ENCODE data around the gene ROBO2.

Gene ROBO2

DNA sequence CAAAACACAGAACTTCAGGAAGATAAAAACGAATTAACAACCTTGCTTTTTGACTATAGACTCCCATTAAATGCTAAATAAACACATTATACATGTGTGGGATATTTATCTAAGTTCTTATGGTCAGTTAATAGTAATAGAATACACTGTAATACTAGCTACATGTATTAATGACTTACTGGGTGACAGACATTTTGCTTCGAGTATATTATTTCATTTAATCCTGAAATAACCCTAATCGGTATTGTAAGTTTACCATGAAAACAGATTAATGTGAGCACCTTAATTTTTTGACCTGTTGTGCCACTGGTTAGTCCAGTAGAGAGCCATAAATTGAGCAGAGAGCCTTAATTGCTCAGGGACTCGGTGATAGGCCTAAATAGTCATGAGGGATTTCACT, 151.1 kb downstream of the ROBO2 start:
- no peak for DNase-seq

DNA sequence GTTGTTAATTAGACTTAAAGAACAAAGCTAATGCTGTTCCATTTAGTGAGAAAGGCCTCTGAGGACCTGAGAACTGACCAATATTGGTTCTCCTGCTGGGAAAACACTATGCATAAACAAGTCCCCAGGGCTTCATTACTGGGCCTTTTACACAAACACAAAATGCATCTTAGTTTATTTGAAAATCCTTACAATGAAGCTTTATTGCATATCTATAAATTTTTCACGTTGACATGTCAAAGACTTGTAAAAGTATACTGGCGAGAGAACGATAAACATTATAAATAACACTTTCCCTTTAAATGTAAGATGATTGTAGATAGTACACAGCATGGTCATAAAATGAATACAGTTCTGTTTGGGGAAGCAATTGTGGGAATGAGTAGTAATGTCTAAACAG, 151.7 kb downstream of the ROBO2 start:
- DNase-seq: no peak

DNA sequence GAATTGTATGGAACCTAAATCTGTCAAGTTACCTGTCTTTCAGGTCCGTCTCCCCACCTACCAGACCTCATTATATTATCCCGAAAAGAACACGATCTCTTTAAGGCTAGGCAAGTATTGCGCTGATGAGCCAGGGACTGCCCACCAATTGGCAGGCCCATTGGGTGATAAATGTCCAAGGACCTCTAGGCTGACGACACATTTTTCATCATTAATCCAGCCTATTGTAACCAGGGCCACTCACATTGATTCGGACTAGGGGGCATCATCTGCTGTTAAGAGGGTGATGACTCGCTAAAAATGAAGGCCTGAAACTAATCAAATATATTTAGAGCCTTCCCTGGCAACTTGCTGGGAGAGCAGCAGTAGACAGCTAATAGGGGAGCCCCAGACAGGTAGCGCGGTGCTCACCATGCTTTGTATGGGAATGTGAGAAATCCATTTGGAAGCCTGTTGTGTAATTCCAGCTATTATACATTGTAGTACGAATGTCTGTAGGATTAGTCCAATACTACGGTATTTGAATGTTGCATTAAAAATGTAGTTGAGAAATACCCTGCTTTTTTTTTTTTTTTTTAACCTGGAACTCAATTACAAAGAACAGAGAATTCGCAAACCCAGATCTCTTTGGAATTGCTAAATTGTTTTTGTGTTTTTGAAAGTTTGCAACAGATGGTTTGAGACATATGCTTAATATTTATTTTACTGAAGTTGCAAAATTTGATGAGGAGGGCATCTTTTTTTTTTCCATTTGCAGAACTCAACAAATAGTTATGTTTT, 156.1 kb downstream of the ROBO2 start:
- DNase-seq: no peak

DNA sequence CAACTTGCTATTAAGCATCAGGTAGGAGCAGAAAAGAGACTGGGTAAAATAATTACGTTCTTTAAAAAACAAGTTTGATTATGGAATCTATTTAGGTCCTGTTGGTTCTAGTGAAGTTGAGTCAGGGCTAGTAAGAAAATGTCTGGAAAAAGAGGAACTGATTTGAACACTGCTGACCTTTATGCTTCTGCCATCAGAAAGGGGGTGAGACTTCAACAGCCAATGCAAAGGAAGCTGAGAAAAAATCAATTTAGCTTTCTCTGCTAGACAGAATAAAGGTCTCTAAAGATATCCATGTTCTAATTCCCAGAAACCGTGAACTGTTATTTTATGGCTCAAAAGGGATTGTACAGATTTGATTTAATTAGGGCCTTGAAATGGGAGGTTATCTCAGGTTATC, 157.5 kb downstream of the ROBO2 start:
- no peak for DNase-seq

DNA sequence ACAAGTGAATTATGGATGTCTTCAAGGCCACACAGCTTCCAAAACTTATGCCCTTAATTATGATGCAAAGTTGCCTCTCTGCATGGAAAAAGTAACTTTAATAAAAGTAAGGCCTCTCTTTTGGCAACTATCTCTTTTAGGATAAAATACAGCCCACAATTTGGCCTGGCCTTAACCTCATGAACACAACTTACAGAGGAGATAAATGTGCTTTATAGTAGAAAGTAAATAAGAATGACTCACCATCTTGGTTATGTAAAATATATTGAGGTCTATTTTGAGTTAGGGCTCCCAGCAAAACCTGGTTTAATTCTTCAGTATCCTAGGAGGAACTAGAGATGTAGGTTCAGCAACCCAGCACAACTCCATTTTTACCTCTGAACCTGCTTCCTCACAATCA, 164.0 kb downstream of the ROBO2 start:
- no peak for DNase-seq

DNA sequence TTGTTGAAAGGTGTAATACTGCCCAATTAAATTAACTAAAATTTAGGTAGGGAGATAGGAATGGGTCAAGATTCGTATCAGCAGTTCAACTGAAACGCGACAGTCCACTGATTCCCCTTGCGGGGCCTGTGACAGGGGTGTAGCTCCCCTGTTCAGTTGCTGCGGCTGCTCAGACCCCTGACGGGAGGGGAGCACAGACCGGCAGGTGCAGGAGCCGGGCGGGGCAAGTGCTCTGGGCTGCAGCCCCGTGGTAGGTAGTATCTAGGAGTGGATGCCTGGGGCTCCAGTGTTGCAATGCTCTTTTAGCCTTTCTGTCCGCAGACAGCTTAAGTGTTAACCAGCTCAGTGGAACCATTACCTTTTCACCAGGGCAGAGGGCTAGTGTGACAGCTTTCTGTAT, 164.9 kb downstream of the ROBO2 start:
- no peak for DNase-seq

DNA sequence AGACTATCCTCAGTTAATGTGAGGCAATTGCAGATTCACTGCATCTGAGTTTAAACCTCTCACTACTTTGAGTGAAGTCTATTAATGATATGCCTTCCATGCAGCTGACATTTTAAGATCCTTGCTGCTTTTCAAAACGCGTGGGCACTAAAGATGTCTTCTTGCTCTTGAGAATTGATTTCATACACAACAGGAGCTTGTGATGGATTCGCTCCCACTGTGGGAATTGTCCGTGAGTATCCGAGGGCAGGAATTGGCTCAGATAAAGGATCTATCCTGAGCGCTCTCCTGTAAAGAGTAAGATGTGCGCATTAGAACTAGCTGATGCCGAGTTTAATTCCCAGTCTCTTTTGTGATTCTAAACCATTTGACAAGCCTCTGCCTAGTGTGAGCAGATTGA, 167.9 kb downstream of the ROBO2 start:
- no peak for DNase-seq

DNA sequence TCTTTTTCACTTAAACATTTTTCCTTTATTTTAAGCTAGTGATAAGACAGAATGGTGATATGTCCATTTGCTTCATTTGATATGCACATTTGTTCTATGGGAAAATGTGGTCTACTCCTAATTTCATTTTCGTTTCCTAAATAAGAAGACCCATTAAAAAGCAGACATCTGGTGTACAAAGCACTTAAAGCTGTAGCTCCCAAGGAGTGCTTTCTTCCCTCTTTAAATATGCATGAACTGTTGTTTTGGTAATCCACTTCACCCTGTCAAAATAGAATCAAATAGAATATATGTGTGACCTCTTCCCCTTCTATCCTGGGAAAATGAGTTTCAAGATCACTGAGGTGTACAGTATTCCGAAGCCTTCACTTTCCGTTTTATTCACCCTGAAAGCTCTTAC, 182.8 kb downstream of the ROBO2 start:
- DNase-seq: no peak

DNA sequence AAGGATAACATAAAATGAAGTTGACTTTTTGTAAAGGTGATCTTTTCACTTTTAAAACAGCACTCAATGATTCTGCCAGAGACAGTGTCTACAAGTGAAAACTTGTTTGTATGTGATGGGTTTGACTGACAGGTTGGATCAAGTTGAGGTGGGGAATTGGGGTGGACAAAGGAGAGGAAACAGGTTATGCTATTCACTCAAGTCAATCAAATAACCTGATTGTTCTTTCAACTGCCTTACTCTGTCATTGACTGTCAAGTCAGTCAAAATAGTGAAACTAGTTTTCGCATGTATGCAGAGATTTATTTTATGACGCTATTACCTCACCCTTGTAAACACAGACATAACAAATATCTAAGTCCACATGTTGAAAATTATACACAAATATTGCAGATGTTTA, 187.7 kb downstream of the ROBO2 start:
- DNase-seq: no peak

DNA sequence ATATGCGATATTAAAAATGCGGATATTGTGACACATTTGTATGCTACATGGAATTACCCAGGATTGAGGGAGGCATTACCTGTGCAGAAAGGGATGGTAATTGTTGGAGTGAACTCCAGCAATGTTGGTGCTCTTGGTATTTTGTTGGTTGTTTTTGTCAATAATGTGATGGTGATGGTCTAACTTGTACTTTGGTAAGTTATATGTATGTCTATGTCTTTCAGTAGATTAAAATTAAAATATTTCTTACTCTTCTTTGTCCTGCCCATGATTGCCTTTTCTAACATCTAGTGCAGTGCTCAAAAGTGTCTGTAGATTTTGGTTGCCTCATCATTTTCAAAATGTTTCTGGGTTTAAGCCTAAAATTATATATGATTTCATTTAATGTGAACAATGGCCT, 192.7 kb downstream of the ROBO2 start:
- DNase-seq: no peak

DNA sequence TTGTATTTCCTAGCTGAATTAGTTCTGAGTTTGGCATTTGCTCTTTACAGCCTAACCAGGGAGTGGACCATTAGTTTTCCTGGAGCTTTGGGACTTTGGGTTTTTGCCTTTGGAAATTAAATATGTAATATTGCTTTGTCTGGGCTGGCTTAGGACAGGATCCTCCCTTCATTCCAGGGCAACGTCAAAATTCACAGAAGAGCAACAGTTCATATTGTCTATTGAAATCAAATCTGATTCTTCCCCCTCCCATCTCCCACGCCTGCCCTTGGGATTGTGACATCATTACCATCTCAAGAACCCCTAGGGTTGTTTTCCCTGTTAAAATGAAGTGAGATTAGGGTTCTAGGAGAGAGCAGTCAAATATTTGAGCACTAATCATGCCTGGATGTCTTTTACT, 194.1 kb downstream of the ROBO2 start:
- no peak for DNase-seq

DNA sequence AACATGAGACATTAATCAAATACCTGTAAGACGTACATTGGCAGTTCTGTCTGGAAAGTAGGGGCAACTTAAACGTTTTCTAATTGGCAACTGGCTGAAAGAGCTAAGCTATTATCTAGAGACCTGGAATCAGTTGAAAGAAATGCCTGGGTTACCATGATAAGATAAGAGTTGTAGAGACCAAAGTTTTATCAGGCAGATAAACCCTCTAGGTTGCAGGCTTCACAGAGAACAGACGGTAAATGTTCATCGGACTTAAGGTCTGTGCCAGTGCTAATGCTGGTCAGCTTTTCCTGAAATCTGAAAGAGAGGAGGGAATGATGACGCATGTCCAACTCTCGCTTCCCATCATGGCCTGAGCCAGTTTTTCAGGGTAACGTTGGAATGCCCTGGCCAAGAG, 196.2 kb downstream of the ROBO2 start:
- DNase-seq: no peak

DNA sequence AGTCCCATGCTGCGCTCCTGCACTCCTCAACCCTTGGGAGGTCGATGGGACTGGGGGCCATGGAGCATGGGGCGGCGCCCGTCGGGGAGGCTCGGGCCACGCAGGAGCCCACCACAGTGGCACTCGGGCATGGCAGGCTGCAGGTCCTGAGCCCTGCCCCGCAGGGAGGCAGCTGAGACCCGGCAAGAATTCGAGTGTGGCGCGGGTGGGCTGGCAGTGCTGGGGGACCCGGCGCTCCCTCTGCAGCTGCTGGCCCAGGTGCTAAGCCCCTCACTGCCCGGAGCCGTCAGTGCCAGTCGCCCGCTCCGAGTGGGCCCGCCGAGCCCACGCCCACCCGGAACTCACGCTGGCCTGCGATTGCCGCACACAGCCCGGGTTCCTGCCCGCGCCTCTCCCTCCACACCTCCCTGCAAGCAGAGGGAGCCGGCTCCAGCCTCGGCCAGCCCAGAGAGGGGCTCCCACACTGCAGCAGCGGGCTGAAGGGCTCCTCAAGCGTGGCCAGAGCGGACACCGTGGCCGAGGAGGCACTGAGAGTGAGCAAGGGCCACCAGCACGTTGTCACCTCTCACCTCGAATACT, 200.3 kb downstream of the ROBO2 start:
- no peak for DNase-seq

DNA sequence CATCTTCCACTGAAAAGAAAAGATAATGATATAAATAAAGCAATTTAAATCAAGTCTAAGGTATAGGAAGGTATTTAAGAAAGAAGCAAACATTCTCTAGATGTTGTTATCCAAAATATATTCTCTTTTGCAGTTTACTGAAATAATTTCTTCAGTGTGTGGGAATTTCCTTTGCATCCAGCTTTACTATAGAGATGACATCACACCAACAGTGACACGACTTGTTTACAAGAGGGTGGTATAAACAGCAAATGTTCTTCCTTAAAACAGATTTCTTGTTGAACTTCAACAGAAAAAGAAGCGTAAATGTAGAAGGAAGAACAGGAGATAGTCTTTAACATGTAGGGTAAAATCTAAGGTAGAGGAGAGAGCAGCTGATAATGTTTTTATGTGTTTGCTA, 202.5 kb downstream of the ROBO2 start:
- no peak for DNase-seq

DNA sequence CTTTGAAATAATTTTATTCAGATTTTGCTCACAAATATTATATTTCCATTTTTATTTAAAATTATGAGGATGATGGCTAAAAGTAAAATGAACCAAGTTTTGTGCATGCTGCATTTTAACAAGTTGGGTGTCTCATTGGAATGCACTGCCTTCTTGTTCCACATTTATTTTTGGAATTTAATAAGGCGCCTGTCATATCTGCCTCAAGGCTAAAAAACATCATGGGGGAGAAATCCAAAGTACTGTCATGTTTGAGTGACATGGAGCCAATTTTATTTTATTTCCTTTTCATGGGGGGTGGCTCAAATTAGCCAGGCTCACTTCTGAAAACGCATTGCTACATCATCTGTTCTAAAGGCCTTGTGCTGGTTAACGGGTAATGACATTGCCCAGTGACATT, 205.1 kb downstream of the ROBO2 start:
- no peak for DNase-seq

DNA sequence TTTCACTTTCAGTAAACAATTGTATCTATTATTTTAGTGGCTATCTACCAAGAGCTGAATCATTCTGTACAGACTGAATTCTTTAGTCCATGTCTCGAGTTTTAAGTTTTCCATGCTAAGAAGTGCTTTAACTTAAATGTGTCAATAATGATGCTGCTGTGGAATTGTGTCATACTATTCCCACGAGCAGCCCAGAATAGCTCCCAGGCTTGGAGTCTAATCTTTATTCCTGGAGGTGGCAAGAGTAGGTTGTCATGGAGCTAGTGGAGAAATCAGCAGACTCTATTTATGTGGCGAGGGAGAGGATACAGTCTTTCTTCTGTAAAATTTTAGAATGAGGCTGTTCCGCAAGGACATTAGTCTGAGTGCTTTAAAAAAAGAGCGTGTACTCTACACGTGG, 207.2 kb downstream of the ROBO2 start:
- DNase-seq: no peak

DNA sequence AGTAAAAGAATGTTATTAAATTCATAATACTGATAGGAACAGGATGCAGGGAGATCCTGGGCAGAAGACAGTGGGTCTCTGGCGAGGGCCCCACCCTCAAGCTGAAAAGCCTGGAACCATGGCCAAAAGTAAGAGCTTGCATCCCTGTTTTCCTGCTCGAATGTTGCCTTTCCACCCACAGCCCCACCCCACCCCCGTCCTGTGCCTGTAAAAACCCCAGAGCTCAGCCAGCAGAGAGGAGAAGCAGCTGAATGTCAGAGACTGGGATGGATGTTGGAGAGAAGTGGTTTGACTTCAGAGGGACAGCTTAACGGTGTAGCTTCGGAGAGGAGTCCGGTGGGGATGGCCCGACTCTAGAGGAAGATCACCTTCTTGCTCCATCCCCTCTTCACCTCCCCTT, 207.9 kb downstream of the ROBO2 start:
- no peak for DNase-seq

DNA sequence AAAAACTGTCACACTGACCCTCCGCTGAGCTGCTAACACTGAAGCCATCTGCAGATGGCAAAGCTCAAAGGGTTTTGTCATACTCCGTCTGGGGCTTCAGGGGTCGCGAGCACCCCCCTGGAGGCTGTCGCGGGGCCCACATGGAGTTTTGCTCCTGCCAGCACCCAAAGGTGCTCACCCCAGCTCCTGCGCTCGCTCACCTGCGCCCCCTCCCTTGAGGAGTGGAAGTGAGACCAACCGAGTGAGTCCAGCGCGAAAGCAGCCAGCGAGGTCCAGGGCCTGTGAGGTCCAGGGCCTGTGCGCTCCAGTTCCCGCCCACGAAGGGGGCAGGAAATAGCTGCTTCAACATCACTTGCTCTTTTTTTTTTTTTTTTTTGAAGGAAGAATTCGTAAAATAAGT, 208.5 kb downstream of the ROBO2 start:
- no peak for DNase-seq

DNA sequence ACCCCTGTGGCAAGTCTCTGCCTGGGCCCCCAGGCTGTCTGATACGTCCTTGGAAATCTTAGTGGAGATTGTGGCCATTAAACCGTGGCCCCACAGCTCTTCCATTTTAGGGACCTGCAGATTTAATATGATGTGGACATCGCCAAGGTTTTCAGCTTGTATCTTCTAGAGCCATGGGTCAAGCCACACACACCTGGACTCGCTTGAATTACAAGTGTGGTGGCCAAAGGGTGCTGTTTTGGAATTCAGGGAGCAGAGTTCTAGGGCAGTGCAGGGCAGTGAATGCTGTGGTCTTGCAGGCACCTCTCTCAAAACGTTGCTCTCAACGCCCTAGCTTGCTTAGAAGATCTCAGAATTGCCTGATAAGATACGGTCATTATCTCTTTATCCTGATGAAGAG, 211.2 kb downstream of the ROBO2 start:
- no peak for DNase-seq

DNA sequence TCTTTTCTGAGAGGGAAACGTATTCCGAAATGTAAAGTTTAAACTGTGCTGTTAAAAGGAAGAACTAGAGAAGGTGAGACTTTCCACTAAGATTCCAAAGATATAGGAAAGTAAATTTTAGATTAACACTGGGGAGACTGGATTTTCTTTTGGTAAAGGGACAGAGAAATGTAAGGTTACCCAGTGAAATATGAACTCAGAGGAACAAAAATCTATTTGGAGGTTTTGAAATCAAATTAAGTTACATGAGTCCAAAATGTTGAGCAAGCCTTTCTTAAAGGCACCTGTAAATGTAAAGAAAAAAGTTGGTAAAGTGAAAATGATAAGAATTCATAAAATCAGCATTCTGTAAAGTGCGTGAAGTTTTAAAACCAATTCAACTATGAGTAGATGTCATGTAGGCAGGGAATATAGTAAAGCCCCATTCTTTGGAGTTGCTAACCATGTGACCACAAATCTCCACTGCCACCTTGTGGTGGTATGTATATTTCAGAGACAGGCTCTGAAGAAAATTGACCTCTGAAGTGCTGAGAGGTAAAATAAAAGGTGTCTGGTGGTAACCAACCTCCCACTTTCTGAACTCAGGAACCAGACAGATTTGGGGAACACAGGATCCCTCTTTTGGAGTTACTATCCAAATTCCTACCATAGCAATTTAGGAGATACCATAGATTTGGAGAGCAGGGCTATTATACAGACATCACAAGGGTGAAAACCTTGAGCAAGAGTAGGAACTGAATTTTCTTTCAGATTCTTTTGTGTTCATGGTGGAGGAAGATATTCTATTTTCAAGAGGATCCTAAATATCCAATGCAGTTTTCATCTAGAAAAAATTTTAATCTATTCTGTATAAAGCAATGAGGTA, 215.3 kb downstream of the ROBO2 start:
- DNase-seq: peak; percentile 26

DNA sequence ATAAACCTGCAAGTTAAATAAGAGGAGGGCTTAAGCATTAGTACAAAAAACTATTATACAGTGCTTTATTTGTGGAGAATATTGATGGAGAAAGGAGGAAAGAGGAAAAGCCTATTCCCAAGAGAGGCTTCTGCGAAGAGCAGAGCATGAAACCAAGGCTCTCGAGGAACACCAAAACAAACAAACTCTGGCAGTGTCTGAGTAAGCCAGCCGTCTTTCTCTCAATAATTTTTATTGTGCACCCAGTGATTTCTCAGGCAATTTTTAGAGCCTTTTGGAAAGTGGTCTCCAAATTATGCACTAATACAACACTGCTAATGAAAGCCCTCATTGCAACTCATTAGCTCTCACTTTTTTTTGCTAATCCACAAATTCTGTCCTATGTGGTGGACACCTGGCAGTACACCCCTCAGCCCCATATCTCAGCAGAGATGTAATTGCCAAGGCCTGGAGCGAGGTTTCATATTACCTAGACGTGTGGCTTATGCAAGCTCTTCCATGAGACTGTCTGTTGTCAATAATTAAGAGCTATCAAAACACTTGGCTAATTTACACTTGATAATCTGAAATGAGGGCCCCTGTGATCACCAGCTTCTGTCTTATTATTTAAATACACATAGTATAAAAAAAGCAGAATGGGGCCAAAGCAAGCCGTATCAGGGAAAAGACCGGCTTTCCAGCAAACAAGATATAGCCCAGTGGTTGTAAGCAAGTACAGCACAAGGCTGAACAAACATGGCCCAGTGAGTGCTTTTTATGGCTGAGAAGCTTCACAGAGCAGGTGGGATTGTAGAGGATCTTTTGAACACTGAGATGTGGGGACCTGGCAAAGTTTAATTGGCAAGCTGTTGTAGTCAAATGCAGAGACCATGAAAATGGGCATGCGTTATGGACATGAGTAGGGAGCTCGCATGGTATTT, 216.9 kb downstream of the ROBO2 start:
- peak; percentile 50 for DNase-seq

DNA sequence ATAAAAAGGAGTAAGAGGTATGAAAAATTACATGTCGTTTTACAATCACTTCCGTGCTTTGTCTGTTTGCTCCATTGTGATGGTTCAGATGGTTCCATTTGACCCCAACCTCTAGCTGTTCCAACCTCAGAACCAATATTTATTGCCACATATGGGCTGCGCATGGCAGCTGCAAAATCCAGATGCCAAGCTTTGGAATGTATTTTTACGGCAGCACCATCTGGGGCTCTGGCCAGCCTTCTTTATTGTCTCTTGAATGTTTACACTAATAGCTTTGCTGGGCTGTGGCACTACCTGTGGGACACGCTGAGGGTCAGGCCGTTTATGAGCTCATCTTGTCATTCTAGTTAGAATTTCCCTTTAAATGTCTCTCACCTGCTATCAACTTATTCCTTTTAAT, 219.8 kb downstream of the ROBO2 start:
- peak; percentile 5 for DNase-seq

DNA sequence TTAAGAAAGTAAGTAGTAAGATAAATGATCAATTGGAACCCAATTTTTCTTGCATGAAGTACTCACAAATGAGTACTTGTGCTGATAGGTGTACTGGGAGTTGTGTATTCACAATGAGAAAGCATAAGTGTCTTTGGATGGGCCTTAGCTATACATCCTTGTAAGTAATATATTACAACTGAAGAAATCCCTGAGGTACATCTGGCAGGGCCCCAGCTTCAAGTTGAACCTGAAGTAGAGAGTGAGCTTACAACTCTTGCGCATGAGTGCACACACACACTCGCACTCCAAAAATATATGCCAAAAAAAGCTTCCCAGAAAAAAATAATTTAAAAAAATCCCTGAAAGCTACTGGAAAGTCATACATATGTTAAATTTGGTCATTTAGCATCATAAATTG, 222.5 kb downstream of the ROBO2 start:
- no peak for DNase-seq
